ENCODE data around the gene PRPS1. TPM values are rescaled to one million over a fixed set of nuclear protein-coding genes. Genes with fewer than 3 reads are reported as not detected.
"Not testable (repeated sequence)": the region's sequence is repeated elsewhere in the genome, so short reads cannot be mapped to it uniquely, and the experiment has no call there.

PRPS1 gene
- total RNA-seq, 1 donor from 2014 or later, result 264 TPM

DNA sequence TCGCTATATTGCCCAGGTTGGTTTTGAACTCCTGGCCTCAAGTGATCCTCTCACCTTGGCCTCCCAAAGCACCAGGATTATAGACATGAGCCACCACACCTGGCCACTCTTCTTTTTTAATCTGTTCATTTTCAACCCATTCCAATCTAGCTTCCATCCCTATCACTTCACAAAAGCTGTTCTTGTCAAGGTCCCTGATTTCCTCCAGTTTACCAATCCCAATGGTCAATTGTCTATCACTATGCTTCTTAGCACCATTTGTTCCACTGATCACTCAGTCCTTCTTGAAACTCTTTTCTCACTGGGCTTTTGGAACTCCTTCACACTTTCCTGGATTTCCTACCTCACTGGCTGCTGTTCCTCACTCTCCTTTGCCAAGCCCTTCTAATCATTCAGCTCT lies 38.6 kb downstream of the PRPS1 start:
- Histone ChIP-seq H3K36me3 (no peaks in the 10 kb centered on the region), H3K27me3 (no peaks in the 10 kb centered on the region), H3K4me3 (no peak overlapping the region), H3K4me1 (peaks cover 8% of the 10 kb centered on the region), H3K9me3 (ENCODE audit: low read depth) (no peaks in the 10 kb centered on the region), H3K4me2 (no peak overlapping the region), H3K9ac (no peak overlapping the region), H3F3A (ENCODE audit: low read depth) (no peaks in the 10 kb centered on the region), H2AFZ (replicated peaks) (no peak overlapping the region), H3K79me2 (ENCODE audit: low read depth) (no peaks in the 10 kb centered on the region), H4K20me1 (ENCODE audit: low read depth) (no peaks in the 10 kb centered on the region), H3K27ac (no peak overlapping the region)
- Mint-ChIP-seq H3K27ac (no peak overlapping the region), H3K36me3 (no peaks in the 10 kb centered on the region), H3K4me3 (no peak overlapping the region), H3K9me3 (no peaks in the 10 kb centered on the region), H3K4me1 (peaks cover 16% of the 10 kb centered on the region), H3K27me3 (ENCODE audit: insufficient read depth, low read depth) (peaks cover 2% of the 10 kb centered on the region)
- DNase-seq (ENCODE audit: low spot score), result no peak
- no peak for TF ChIP-seq EZH2 (IDR thresholded peaks at IDR 0.05)
- TF ChIP-seq EZH2phosphoT487 (IDR thresholded peaks at IDR 0.05), result no peak
- TF ChIP-seq, protein P1, sequence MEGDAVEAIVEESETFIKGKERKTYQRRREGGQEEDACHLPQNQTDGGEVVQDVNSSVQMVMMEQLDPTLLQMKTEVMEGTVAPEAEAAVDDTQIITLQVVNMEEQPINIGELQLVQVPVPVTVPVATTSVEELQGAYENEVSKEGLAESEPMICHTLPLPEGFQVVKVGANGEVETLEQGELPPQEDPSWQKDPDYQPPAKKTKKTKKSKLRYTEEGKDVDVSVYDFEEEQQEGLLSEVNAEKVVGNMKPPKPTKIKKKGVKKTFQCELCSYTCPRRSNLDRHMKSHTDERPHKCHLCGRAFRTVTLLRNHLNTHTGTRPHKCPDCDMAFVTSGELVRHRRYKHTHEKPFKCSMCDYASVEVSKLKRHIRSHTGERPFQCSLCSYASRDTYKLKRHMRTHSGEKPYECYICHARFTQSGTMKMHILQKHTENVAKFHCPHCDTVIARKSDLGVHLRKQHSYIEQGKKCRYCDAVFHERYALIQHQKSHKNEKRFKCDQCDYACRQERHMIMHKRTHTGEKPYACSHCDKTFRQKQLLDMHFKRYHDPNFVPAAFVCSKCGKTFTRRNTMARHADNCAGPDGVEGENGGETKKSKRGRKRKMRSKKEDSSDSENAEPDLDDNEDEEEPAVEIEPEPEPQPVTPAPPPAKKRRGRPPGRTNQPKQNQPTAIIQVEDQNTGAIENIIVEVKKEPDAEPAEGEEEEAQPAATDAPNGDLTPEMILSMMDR (IDR thresholded peaks at IDR 0.05), result no peak

DNA sequence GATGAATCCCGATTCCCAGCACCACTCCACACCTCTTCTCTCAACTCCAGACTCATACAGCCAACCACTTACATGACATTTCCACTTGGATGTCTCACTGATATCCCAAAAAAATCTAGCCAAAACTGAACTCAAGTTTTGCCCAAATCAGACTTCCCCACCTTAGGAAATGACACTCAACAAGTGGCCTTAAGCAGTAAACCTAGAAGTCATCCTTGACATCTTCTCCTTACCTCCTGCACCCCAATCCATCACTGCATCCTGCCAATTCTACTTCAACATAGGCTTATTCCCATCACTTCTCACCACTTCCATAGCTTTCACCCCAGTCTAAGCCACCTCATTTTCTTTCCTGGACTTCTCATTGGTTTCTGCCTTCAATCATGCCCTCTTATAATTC lies 39.1 kb downstream of the PRPS1 start:
- H3K36me3 ChIP-seq, result no peaks in the 10 kb centered on the region
- H3K36me3 Mint-ChIP-seq, result no peaks in the 10 kb centered on the region
- H3K4me2 ChIP-seq, result no peak overlapping the region
- no peak overlapping the region for H3K4me3 Mint-ChIP-seq
- H3K27me3 ChIP-seq, result no peaks in the 10 kb centered on the region
- peaks cover 11% of the 10 kb centered on the region for H3K4me1 Mint-ChIP-seq
- no peak overlapping the region for H3K27ac ChIP-seq
- H3K27ac Mint-ChIP-seq, result no peak overlapping the region
- TF ChIP-seq EZH2phosphoT487 (IDR thresholded peaks at IDR 0.05) (no peak), EZH2 (IDR thresholded peaks at IDR 0.05) (no peak)
- TF ChIP-seq, protein P1 (IDR thresholded peaks at IDR 0.05), result no peak
- no peaks in the 10 kb centered on the region for H3K9me3 ChIP-seq (ENCODE audit: low read depth)
- no peak overlapping the region for H3K9ac ChIP-seq
- H3F3A ChIP-seq (ENCODE audit: low read depth), result no peaks in the 10 kb centered on the region
- DNase-seq (ENCODE audit: low spot score), result no peak
- no peak overlapping the region for H2AFZ ChIP-seq (replicated peaks)
- H3K4me1 ChIP-seq, result peaks cover 4% of the 10 kb centered on the region
- H3K27me3 Mint-ChIP-seq (ENCODE audit: insufficient read depth, low read depth), result peaks cover 2% of the 10 kb centered on the region
- H4K20me1 ChIP-seq (ENCODE audit: low read depth), result no peaks in the 10 kb centered on the region
- no peaks in the 10 kb centered on the region for H3K9me3 Mint-ChIP-seq
- H3K4me3 ChIP-seq, result no peak overlapping the region
- H3K79me2 ChIP-seq (ENCODE audit: low read depth), result no peaks in the 10 kb centered on the region

DNA sequence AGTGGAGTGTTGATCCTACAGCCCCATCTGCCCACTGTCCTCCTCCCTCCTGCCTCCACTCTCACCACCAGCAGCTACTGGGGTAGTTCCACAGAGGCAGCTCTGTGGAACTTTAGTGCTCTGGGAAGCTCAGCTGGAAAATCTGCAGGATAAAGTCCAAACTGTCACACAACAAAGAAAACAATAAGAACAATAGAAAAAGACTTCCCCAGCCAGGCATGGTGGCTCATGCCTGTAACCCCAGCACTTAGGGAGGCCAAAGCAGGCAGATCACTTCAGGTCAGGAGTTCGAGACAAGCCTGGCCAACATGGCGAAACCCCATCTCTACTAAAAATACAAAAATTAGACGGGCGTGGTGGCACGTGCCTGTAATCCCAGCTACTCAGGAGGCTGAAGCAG lies 40.4 kb downstream of the PRPS1 start:
- peaks cover 14% of the 10 kb centered on the region for H3K4me1 Mint-ChIP-seq
- not testable (repeated sequence) for H3F3A ChIP-seq (ENCODE audit: low read depth); H3K36me3 Mint-ChIP-seq; H3K27ac ChIP-seq; H3K27me3 ChIP-seq; DNase-seq (ENCODE audit: low spot score); H3K27me3 Mint-ChIP-seq (ENCODE audit: insufficient read depth, low read depth); H4K20me1 ChIP-seq (ENCODE audit: low read depth); H3K27ac Mint-ChIP-seq; H3K9ac ChIP-seq; H3K36me3 ChIP-seq; H3K9me3 Mint-ChIP-seq; H3K79me2 ChIP-seq (ENCODE audit: low read depth); H2AFZ ChIP-seq (replicated peaks); H3K4me2 ChIP-seq; H3K4me3 Mint-ChIP-seq; H3K4me1 ChIP-seq; H3K9me3 ChIP-seq (ENCODE audit: low read depth); H3K4me3 ChIP-seq

DNA sequence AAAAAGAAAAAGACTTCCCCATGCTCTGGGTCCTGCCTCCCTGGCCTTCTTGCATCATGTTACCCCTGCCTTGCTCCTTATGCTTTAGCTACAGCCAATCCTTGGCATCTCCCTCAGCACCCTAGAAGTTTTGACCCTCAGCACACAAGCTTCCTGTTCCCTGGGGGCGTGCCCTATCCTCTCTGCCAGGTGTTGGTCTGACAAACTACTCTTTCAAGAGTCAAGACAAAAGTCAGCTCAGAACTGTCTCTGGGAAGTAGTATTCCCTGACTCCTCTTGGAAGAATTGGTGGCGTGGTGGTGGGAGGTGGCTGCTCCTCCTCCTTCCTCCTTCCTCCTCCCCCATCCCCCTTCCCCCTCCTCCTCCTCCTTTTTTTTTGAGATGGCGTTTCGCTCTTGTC lies 41.0 kb downstream of the PRPS1 start:
- peaks cover 2% of the 10 kb centered on the region for H3K27me3 Mint-ChIP-seq (ENCODE audit: insufficient read depth, low read depth)
- no peak overlapping the region for H3K4me3 Mint-ChIP-seq

More for the DNA sequence above, 41.0 kb downstream of the PRPS1 start:
- no peak for TF ChIP-seq EZH2phosphoT487 (IDR thresholded peaks at IDR 0.05)
- Histone ChIP-seq H3K27ac (no peak overlapping the region), H3K4me1 (no peaks in the 10 kb centered on the region), H3F3A (ENCODE audit: low read depth) (peaks cover 6% of the 10 kb centered on the region), H3K9ac (no peak overlapping the region), H2AFZ (replicated peaks) (no peak overlapping the region), H3K79me2 (ENCODE audit: low read depth) (no peaks in the 10 kb centered on the region), H3K4me2 (no peak overlapping the region), H3K9me3 (ENCODE audit: low read depth) (no peaks in the 10 kb centered on the region), H4K20me1 (ENCODE audit: low read depth) (no peaks in the 10 kb centered on the region), H3K27me3 (no peaks in the 10 kb centered on the region), H3K36me3 (no peaks in the 10 kb centered on the region), H3K4me3 (no peak overlapping the region)
- H3K36me3 Mint-ChIP-seq, result no peaks in the 10 kb centered on the region
- DNase-seq (ENCODE audit: low spot score), result no peak
- no peaks in the 10 kb centered on the region for H3K9me3 Mint-ChIP-seq
- H3K27ac Mint-ChIP-seq, result no peak overlapping the region
- H3K4me1 Mint-ChIP-seq, result peaks cover 18% of the 10 kb centered on the region
